Liver (tissue), 9 donors: Measurements from ENCODE around the gene CYP24A1. TPM values are rescaled to one million over a fixed set of nuclear protein-coding genes. Genes with fewer than 3 reads are reported as not detected.

Experiments used
- DNase-seq: peaks from one replicate; pipeline ENCODE4 v3.0.0-alpha.2; 2017; ENCODE audit warnings: low spot score
- H3K27ac ChIP-seq, 2 donors: one replicate each; pipeline ENCODE4 v1.7.0; 2013; ENCODE audit warnings: inconsistent platforms in 2 of 2, low read length in 2 of 2, control low read depth in 1 of 2, low read depth in 1 of 2, mild to moderate bottlenecking in 1 of 2
- H3K27me3 ChIP-seq, 4 donors: one replicate each; pipeline versions ENCODE4 v1.6.1 to v1.7.0; 2013; ENCODE audit warnings: low read length in 3 of 4, inconsistent platforms in 1 of 4, mild to moderate bottlenecking in 1 of 4, moderate library complexity in 1 of 4; ENCODE audit not compliant: control insufficient read depth in 4 of 4, insufficient read depth in 4 of 4
- H3K36me3 ChIP-seq, 4 donors: one replicate each; pipeline versions ENCODE4 v1.6.1 to v1.7.0; 2013; ENCODE audit warnings: low read length in 3 of 4, mild to moderate bottlenecking in 3 of 4, low read depth in 1 of 4, moderate library complexity in 1 of 4; ENCODE audit not compliant: control insufficient read depth in 4 of 4, insufficient read depth in 3 of 4
- H3K4me1 ChIP-seq, 4 donors: one replicate each; pipeline versions ENCODE4 v1.6.1 to v1.7.0; 2013; ENCODE audit warnings: low read length in 3 of 4, mild to moderate bottlenecking in 3 of 4, moderate library complexity in 1 of 4; ENCODE audit not compliant: control insufficient read depth in 4 of 4, insufficient read depth in 4 of 4
- H3K4me3 ChIP-seq, 3 donors: one replicate each; pipeline versions ENCODE4 v1.6.1 to v1.7.0; 2013; ENCODE audit warnings: low read length in 3 of 3, control low read depth in 1 of 3, low read depth in 1 of 3, mild to moderate bottlenecking in 1 of 3
- H3K9ac ChIP-seq, 2 donors: one replicate each; pipeline ENCODE4 v1.7.0; 2013; ENCODE audit warnings: low read length in 2 of 2, mild to moderate bottlenecking in 2 of 2, moderate library complexity in 2 of 2, control low read depth in 1 of 2, low read depth in 1 of 2
- H3K9me3 ChIP-seq, 4 donors: one replicate each; pipeline versions ENCODE4 v1.6.1 to v1.7.0; 2013; ENCODE audit warnings: low read length in 3 of 4; ENCODE audit not compliant: control insufficient read depth in 4 of 4
- EGR1 ChIP-seq, 2 donors: IDR thresholded peaks; 2 replicates each; pipeline ENCODE4 v1.6.1; 2016 to 2018; ENCODE audit warnings: antibody characterized with exemption in 2 of 2, low read depth in 2 of 2
- FOXA1 ChIP-seq: IDR thresholded peaks from 2 replicates; pipeline ENCODE4 v1.6.1; 2016; ENCODE audit warnings: antibody characterized with exemption
- FOXA2 ChIP-seq: IDR thresholded peaks from 2 replicates; pipeline ENCODE4 v1.6.1; 2016; ENCODE audit warnings: antibody characterized with exemption
- GABPA ChIP-seq, 2 donors: IDR thresholded peaks in 1 of 2; conservative IDR thresholded peaks in 1 of 2; 2 replicates each; pipeline ENCODE4 v1.6.1; 2016; ENCODE audit warnings: antibody characterized with exemption in 2 of 2, mild to moderate bottlenecking in 1 of 2, moderate library complexity in 1 of 2
- HNF4A ChIP-seq, 2 donors: conservative IDR thresholded peaks; 2 replicates each; pipeline ENCODE4 v1.6.1; 2016; ENCODE audit warnings: antibody characterized with exemption in 2 of 2, mild to moderate bottlenecking in 2 of 2
- HNF4G ChIP-seq: IDR thresholded peaks from 2 replicates; pipeline ENCODE4 v1.6.1; 2016; ENCODE audit warnings: antibody characterized with exemption
- JUND ChIP-seq, 2 donors: IDR thresholded peaks; 2 replicates each; pipeline ENCODE4 v1.6.1; 2016; ENCODE audit warnings: antibody characterized with exemption in 2 of 2
- NR2F2 ChIP-seq: IDR thresholded peaks from 2 replicates; pipeline ENCODE4 v1.6.1; 2016; ENCODE audit warnings: antibody characterized with exemption
- RAD21 ChIP-seq, 2 donors: IDR thresholded peaks; 2 replicates each; pipeline ENCODE4 v1.6.1; 2016; ENCODE audit warnings: antibody characterized with exemption in 2 of 2, mild to moderate bottlenecking in 2 of 2
- RXRA ChIP-seq, 2 donors: IDR thresholded peaks; 2 replicates each; pipeline ENCODE4 v1.6.1; 2017 to 2018; ENCODE audit warnings: antibody characterized with exemption in 2 of 2, mild to moderate bottlenecking in 1 of 2
- SP1 ChIP-seq: IDR thresholded peaks from 2 replicates; pipeline ENCODE4 v1.6.1; 2018; ENCODE audit warnings: antibody characterized with exemption, mild to moderate bottlenecking
- TAF1 ChIP-seq: conservative IDR thresholded peaks from 2 replicates; pipeline ENCODE4 v1.6.1; 2016; ENCODE audit warnings: antibody characterized with exemption, mild to moderate bottlenecking
- YY1 ChIP-seq: IDR thresholded peaks from 2 replicates; pipeline ENCODE4 v1.6.1; 2016; ENCODE audit warnings: antibody characterized with exemption, mild to moderate bottlenecking
- WGBS: extraction: QIAGEN DNeasy Blood & Tissue Kit; methylation state at CpG from one replicate; pipeline ENCODE4 v1.1.7; 2013; 5-methylcytosine and 5-hydroxymethylcytosine counted together
- polyA plus RNA-seq, 2 donors: library from polyadenylated mRNA; stranded (reverse) in 1 of 2; unstranded in 1 of 2; fragments of 200-250 nt in 1 of 2; fragments of >200 nt in 1 of 2; fragmentation: Nextera tagmentation in 1 of 2; extraction: Ambion mirVana in 1 of 2; gene quantifications; one replicate each; pipeline versions ENCODE4 v1.2.1 to v1.2.3, GENCODE V29; 2013 to 2015
- total RNA-seq, 2 donors: library from RNA; depleted of rRNA; stranded (reverse); fragments of >200 nt; gene quantifications; one replicate each; pipeline ENCODE4 v1.2.3, GENCODE V29; 2014
- TF ChIP-seq, protein P1 (sequence below): IDR thresholded peaks from 2 replicates; pipeline ENCODE4 v1.6.1; 2016; ENCODE audit warnings: antibody characterized with exemption, mild to moderate bottlenecking
- TF ChIP-seq, protein P2 (sequence below): fragments of 150-350 bp; IDR thresholded peaks from 2 replicates; pipeline ENCODE4 v1.5.1; 2017; ENCODE audit warnings: improper control_type of control experiment, low read depth, low read length; ENCODE audit not compliant: missing input control
- TF ChIP-seq, protein P3 (sequence below): IDR thresholded peaks from 2 replicates; pipeline ENCODE4 v1.6.1; 2016; ENCODE audit warnings: antibody characterized with exemption
- TF ChIP-seq, protein P4 (sequence below): IDR thresholded peaks from 2 replicates; pipeline ENCODE4 v1.6.1; 2016; ENCODE audit warnings: antibody characterized with exemption
- TF ChIP-seq, protein P5 (sequence below): IDR thresholded peaks from 2 replicates; pipeline ENCODE4 v1.6.1; 2016; ENCODE audit warnings: antibody characterized with exemption
- donor health status: healthy.
- donor health status: healthy.
- donor health status: healthy.
- donor health status: healthy.
- donor health status: healthy.

The CYP24A1 gene
- total and polyA plus RNA-seq, 4 donors, result not detected

DNA sequence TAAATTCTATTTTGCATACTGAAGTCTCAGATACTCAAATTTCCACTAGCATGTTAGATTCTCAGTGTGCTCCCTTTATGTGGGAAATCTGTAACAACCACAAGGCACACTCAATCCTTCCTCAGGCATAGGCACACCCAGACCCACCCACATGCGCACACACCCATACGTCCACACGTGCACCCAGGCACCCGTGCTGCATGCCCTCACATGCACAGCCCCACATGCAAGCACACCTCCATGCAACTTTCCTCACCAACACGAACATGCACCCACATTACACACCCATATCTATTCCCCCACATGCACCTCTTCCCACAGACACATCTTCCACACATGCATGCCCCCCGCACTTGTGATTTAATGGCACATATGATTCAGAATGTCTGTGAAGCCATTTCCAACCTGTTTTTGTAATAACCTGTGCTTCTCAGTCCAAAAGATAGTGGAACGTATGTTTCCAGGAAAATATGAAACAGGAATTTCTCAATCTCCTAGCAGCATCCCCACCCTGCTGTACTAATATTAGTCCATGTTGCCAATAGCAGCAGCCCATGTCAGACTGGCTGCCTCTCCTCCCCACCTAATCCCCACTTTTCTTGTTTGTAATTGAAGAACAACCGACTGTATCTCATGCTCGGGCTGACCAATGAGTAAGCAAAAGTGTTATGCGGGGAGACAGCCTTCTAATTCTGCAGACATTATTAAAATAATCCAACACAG is 11.3 kb upstream of the CYP24A1 start:
- Histone ChIP-seq H3K4me1 (no peaks in the 10 kb centered on the region), H3K4me3 (no peak overlapping the region), H3K36me3 (no peaks in the 10 kb centered on the region), H3K9me3 (no peaks in the 10 kb centered on the region), H3K27ac (no peak overlapping the region), H3K27me3 (no peaks in the 10 kb centered on the region), H3K9ac (no peak overlapping the region)
- no peak for TF ChIP-seq TAF1
- no peak for TF ChIP-seq HNF4G
- TF ChIP-seq, protein P1, sequence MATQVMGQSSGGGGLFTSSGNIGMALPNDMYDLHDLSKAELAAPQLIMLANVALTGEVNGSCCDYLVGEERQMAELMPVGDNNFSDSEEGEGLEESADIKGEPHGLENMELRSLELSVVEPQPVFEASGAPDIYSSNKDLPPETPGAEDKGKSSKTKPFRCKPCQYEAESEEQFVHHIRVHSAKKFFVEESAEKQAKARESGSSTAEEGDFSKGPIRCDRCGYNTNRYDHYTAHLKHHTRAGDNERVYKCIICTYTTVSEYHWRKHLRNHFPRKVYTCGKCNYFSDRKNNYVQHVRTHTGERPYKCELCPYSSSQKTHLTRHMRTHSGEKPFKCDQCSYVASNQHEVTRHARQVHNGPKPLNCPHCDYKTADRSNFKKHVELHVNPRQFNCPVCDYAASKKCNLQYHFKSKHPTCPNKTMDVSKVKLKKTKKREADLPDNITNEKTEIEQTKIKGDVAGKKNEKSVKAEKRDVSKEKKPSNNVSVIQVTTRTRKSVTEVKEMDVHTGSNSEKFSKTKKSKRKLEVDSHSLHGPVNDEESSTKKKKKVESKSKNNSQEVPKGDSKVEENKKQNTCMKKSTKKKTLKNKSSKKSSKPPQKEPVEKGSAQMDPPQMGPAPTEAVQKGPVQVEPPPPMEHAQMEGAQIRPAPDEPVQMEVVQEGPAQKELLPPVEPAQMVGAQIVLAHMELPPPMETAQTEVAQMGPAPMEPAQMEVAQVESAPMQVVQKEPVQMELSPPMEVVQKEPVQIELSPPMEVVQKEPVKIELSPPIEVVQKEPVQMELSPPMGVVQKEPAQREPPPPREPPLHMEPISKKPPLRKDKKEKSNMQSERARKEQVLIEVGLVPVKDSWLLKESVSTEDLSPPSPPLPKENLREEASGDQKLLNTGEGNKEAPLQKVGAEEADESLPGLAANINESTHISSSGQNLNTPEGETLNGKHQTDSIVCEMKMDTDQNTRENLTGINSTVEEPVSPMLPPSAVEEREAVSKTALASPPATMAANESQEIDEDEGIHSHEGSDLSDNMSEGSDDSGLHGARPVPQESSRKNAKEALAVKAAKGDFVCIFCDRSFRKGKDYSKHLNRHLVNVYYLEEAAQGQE, result no peak
- TF ChIP-seq, protein P2, sequence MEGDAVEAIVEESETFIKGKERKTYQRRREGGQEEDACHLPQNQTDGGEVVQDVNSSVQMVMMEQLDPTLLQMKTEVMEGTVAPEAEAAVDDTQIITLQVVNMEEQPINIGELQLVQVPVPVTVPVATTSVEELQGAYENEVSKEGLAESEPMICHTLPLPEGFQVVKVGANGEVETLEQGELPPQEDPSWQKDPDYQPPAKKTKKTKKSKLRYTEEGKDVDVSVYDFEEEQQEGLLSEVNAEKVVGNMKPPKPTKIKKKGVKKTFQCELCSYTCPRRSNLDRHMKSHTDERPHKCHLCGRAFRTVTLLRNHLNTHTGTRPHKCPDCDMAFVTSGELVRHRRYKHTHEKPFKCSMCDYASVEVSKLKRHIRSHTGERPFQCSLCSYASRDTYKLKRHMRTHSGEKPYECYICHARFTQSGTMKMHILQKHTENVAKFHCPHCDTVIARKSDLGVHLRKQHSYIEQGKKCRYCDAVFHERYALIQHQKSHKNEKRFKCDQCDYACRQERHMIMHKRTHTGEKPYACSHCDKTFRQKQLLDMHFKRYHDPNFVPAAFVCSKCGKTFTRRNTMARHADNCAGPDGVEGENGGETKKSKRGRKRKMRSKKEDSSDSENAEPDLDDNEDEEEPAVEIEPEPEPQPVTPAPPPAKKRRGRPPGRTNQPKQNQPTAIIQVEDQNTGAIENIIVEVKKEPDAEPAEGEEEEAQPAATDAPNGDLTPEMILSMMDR, result no peak
- no peak for TF ChIP-seq EGR1 (IDR thresholded peaks at IDR 0.05; ENCODE audit: low read depth in 2 of 2)
- TF ChIP-seq FOXA1, result no peak
- TF ChIP-seq NR2F2, result no peak
- TF ChIP-seq RXRA (IDR thresholded peaks at IDR 0.05), result no peak
- no peak for TF ChIP-seq HNF4A (conservative IDR thresholded peaks at IDR 0.05)
- DNase-seq, result no peak
- 88% methylated on average over 10 of the region's 10 CpGs for WGBS

DNA sequence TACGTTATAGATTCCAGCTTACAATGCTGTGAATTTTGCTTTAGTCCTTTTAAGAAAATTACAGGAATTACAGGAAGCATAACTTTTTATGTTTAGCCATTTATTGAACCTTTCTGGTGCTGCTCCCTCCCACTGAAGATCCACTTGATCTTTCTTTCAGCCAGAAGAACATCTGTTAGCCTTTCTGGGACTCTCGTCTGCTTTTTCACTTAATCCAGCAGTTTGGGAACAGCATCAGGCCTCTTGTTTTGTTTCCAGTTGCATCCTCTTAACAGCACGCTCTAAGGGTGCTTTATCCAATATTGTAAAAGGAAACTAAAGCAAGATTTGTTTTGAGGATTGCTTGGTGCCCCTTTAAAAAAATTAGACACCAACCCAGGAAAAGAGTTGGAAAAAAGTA is 10.3 kb upstream of the CYP24A1 start:
- no peak for TF ChIP-seq SP1
- TF ChIP-seq FOXA1, result no peak
- TF ChIP-seq, protein P2, result no peak
- TF ChIP-seq RAD21 (IDR thresholded peaks at IDR 0.05), result no peak
- no peak for TF ChIP-seq EGR1 (IDR thresholded peaks at IDR 0.05; ENCODE audit: low read depth in 2 of 2)
- no peak for TF ChIP-seq JUND (IDR thresholded peaks at IDR 0.05)
- TF ChIP-seq, protein P3, sequence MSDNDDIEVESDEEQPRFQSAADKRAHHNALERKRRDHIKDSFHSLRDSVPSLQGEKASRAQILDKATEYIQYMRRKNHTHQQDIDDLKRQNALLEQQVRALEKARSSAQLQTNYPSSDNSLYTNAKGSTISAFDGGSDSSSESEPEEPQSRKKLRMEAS, result no peak
- TF ChIP-seq GABPA (IDR thresholded peaks at IDR 0.05 in 1 of 2, conservative IDR thresholded peaks at IDR 0.05 in 1 of 2), result no peak
- TF ChIP-seq YY1, result no peak
- no peak for TF ChIP-seq FOXA2
- TF ChIP-seq, protein P4, sequence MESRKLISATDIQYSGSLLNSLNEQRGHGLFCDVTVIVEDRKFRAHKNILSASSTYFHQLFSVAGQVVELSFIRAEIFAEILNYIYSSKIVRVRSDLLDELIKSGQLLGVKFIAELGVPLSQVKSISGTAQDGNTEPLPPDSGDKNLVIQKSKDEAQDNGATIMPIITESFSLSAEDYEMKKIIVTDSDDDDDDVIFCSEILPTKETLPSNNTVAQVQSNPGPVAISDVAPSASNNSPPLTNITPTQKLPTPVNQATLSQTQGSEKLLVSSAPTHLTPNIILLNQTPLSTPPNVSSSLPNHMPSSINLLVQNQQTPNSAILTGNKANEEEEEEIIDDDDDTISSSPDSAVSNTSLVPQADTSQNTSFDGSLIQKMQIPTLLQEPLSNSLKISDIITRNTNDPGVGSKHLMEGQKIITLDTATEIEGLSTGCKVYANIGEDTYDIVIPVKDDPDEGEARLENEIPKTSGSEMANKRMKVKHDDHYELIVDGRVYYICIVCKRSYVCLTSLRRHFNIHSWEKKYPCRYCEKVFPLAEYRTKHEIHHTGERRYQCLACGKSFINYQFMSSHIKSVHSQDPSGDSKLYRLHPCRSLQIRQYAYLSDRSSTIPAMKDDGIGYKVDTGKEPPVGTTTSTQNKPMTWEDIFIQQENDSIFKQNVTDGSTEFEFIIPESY, result no peak
- TF ChIP-seq HNF4A (conservative IDR thresholded peaks at IDR 0.05), result no peak
- TF ChIP-seq, protein P5, sequence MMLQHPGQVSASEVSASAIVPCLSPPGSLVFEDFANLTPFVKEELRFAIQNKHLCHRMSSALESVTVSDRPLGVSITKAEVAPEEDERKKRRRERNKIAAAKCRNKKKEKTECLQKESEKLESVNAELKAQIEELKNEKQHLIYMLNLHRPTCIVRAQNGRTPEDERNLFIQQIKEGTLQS, result no peak
- H3K4me3 ChIP-seq, result no peak overlapping the region
- WGBS, result 65% methylated on average over 3 of the region's 3 CpGs
- no peaks in the 10 kb centered on the region for H3K4me1 ChIP-seq
- no peaks in the 10 kb centered on the region for H3K36me3 ChIP-seq
- no peaks in the 10 kb centered on the region for H3K27me3 ChIP-seq
- no peaks in the 10 kb centered on the region for H3K9me3 ChIP-seq
- H3K9ac ChIP-seq, result no peak overlapping the region
- no peak overlapping the region for H3K27ac ChIP-seq
- no peak for DNase-seq
